Mucosa of rectum (tissue), 2 donors: Measurements from ENCODE around the gene CD276.

Source experiments
- H3K27ac ChIP-seq, 2 donors: one replicate each; pipeline ENCODE4 v1.7.0; 2013; ENCODE audit warnings: inconsistent platforms in 2 of 2, low read depth in 2 of 2, low read length in 2 of 2
- H3K27me3 ChIP-seq, 2 donors: one replicate each; pipeline ENCODE4 v1.7.0; 2013; ENCODE audit warnings: low read length in 2 of 2; ENCODE audit not compliant: control insufficient read depth in 2 of 2, insufficient read depth in 2 of 2
- H3K36me3 ChIP-seq, 2 donors: one replicate each; pipeline ENCODE4 v1.7.0; 2013; ENCODE audit warnings: low read length in 2 of 2; ENCODE audit not compliant: control insufficient read depth in 2 of 2, insufficient read depth in 2 of 2
- H3K4me1 ChIP-seq, 2 donors: one replicate each; pipeline ENCODE4 v1.7.0; 2013; ENCODE audit warnings: low read length in 2 of 2, mild to moderate bottlenecking in 1 of 2; ENCODE audit not compliant: control insufficient read depth in 2 of 2, insufficient read depth in 2 of 2
- H3K4me3 ChIP-seq, 2 donors: one replicate each; pipeline ENCODE4 v1.7.0; 2013; ENCODE audit warnings: low read length in 2 of 2
- H3K9ac ChIP-seq, 2 donors: one replicate each; pipeline ENCODE4 v1.7.0; 2013; ENCODE audit warnings: low read length in 2 of 2, low read depth in 1 of 2, mild to moderate bottlenecking in 1 of 2
- H3K9me3 ChIP-seq, 2 donors: one replicate each; pipeline ENCODE4 v1.7.0; 2013; ENCODE audit warnings: low read length in 2 of 2; ENCODE audit not compliant: control insufficient read depth in 2 of 2
- donor health status: healthy.
- donor health status: Normal muscosa, but diverticular disease.

Gene CD276

DNA sequence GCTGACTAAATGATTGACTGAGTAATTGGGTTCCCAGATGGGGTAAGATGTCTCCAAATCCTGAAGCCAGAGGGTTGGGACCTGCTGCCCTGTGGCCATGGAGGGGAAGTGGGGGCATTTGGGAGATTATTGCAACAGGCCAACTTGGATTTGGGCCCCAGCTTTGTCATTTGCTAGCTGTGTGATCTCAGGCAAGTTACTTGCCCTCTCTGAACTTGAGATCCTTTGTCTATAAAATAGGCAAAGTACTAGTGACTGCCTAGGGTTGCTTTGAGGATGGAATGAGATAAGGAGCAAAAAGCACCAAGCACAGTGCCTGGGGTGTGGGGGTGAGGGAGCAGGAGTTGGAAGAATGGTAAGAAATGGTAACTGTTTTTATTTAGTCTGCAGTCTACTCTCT lies 73.4 kb downstream of the CD276 start:
- peaks cover 8 to 24% of the 10 kb centered on the region in 2 donors for H3K27me3 ChIP-seq
- no peak overlapping the region for H3K4me3 ChIP-seq
- no peak overlapping the region for H3K27ac ChIP-seq
- H3K9ac ChIP-seq: no peak overlapping the region
- no peaks in the 10 kb centered on the region for H3K9me3 ChIP-seq
- H3K4me1 ChIP-seq: no peaks in the 10 kb centered on the region
- no peaks in the 10 kb centered on the region for H3K36me3 ChIP-seq

DNA sequence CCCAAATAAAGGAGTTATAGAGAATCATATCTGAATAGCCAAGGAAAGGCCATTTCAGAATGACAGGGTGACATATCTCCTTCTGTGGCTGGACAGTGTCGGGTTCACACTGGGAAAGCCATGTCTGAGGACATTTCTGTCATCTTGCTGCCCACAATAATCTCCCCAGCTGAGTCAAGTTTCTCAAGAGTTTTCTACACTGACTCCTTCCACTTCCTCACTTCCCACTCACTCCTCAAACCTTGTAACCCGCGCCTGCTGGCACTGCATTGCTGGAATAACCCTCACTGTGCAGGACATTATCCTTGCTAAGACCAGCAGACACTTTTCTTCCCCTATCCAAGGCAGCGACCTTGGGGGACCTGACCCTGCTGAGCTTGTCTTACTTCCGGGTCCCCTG lies 74.3 kb downstream of the CD276 start:
- H3K9ac ChIP-seq: no peak overlapping the region
- H3K4me1 ChIP-seq: no peaks in the 10 kb centered on the region
- no peak overlapping the region for H3K27ac ChIP-seq
- H3K9me3 ChIP-seq: no peaks in the 10 kb centered on the region
- H3K36me3 ChIP-seq: no peaks in the 10 kb centered on the region
- H3K4me3 ChIP-seq: no peak overlapping the region
- peaks cover 8 to 22% of the 10 kb centered on the region in 2 donors for H3K27me3 ChIP-seq

DNA sequence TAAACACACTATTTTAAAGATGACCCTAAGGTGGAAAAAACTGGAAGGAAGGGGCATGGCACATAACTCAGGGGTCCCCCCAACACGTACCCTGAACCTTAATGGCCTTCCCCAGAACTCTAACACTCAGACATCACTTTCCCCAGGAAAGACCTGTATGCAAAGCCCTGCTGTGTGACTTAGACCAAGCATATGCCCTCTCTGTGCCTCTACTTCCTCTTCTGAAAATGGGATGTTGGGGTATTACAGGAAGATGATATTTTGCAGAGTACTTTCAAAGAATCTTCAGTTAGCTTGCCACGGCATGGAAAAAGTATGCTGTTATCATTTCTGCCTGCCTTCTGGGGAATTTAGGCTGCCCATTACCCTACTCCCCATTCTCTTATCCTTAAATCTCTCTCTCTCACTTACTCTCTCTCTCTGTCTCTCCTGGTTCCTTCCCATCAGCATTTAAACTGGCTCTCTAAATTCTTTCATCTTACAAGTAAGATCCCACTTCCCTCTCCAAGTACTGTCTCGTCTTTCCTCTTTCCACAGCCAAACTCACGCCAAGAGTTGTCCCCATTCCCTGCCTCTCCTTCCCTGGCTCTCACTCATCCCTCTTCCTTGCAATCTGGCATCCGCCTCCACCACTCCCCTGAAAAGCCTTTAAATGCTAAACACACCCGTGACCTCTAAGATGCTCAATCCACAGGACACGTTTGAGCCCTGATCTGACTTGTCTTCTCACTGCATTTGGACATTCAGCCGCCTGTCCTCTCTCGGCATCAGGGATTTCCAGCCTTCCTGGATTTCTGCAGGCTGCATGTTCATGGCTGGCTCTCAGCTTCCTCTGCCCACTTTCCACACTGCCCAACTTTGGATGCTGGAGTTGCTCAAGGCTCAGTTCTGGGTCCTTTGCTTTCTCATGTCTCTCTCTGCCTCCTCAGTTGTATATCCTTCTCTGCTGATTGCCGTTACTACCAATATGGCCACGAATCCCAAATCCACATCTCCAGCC lies 76.4 kb downstream of the CD276 start:
- Histone ChIP-seq H3K36me3 (no peaks in the 10 kb centered on the region), H3K9ac (no peak overlapping the region), H3K4me1 (no peaks in the 10 kb centered on the region), H3K9me3 (no peaks in the 10 kb centered on the region), H3K27ac (no peak overlapping the region), H3K4me3 (no peak overlapping the region), H3K27me3 (peaks cover 3 to 9% of the 10 kb centered on the region in 2 donors)

DNA sequence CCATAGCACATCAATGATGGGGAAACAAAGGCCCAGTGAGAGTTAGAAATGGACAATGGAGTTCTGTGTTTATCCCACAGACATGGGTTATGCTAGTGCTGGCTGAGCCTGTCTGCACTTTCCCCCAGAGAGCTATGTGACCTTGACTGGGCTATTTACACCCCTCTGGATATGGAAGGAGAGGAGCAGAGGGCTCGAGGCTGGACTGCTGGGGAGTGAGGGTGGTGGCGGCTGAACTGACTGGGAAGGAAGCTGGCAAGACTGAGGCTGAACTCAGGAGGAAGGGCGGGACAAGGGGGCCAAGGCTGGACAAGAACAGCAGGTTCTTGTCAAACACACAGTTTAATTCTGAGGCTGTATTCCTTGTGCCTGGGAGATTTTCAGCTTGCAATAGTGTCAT lies 79.7 kb downstream of the CD276 start:
- Histone ChIP-seq H3K4me1 (no peaks in the 10 kb centered on the region), H3K27me3 (peaks cover 3 to 4% of the 10 kb centered on the region in 2 donors), H3K9me3 (no peaks in the 10 kb centered on the region), H3K4me3 (no peak overlapping the region), H3K27ac (no peak overlapping the region), H3K9ac (no peak overlapping the region), H3K36me3 (no peaks in the 10 kb centered on the region)
